Coronary artery (tissue), 2 donors: ENCODE measurements around the gene ADTRP.
A peak's percentile ranks its signal among the peaks of the same experiment; 100 is the strongest.

Source experiments
- DNase-seq: peaks from one replicate; pipeline ENCODE4 v3.0.0-alpha.2; 2017; ENCODE audit warnings: low spot score
- H3K27ac ChIP-seq, 2 donors: fragments of 200-600 bp; sonication (generic); one replicate each; pipeline ENCODE4 v1.5.1; 2016 to 2019
- H3K4me3 ChIP-seq: fragments of 200-600 bp; sonication (generic); 2 replicates; pipeline ENCODE4 v1.5.1; 2016; ENCODE audit warnings: mild to moderate bottlenecking, moderate library complexity
- TF ChIP-seq, protein P1 (sequence below): fragments of 200-600 bp; sonication (generic); IDR thresholded peaks from one replicate; pipeline ENCODE4 v1.5.1; 2019; ENCODE audit warnings: antibody characterized with exemption

The ADTRP gene

DNA sequence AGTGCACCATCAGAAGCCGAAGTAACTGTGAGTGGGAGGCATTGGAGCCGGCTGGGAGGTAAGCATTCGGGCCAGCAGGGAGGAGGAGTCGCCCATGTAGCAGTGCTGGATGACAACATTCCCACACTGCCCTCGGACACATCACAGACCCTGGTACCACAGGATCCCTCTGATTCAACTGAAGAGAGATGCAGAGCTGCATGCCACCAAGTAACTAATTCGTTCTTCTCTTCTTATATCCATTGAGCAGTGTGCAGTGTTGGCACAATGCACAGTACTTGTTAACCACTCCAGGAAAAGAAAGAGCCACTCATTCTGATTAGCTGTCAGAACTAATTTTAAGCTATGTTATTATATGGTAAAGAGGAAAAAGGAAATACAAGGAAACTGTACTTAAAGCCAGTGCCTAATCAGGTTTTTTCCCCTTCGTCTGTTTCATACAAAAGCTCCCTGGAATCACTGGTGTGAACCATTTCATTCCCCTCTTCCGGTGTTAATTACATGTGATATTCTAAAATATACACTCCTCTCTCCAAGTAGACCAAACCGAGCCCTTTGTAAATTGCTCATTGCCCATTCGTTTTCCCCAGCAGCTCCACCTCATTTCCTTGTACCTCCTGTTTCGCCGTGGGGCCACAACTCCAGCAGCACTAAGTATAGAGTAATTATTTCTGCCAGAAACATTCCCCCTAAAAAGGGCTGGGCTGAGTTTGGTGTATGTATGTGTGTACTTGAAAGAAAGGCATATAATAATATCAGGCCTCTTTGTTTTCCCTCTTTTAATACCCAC, 32.4 kb upstream of the ADTRP start:
- no peak overlapping the region for H3K4me3 ChIP-seq
- no peak for DNase-seq
- H3K27ac ChIP-seq = peak overlapping the region; percentile 1 to 88
- TF ChIP-seq, protein P1, sequence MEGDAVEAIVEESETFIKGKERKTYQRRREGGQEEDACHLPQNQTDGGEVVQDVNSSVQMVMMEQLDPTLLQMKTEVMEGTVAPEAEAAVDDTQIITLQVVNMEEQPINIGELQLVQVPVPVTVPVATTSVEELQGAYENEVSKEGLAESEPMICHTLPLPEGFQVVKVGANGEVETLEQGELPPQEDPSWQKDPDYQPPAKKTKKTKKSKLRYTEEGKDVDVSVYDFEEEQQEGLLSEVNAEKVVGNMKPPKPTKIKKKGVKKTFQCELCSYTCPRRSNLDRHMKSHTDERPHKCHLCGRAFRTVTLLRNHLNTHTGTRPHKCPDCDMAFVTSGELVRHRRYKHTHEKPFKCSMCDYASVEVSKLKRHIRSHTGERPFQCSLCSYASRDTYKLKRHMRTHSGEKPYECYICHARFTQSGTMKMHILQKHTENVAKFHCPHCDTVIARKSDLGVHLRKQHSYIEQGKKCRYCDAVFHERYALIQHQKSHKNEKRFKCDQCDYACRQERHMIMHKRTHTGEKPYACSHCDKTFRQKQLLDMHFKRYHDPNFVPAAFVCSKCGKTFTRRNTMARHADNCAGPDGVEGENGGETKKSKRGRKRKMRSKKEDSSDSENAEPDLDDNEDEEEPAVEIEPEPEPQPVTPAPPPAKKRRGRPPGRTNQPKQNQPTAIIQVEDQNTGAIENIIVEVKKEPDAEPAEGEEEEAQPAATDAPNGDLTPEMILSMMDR = no peak

DNA sequence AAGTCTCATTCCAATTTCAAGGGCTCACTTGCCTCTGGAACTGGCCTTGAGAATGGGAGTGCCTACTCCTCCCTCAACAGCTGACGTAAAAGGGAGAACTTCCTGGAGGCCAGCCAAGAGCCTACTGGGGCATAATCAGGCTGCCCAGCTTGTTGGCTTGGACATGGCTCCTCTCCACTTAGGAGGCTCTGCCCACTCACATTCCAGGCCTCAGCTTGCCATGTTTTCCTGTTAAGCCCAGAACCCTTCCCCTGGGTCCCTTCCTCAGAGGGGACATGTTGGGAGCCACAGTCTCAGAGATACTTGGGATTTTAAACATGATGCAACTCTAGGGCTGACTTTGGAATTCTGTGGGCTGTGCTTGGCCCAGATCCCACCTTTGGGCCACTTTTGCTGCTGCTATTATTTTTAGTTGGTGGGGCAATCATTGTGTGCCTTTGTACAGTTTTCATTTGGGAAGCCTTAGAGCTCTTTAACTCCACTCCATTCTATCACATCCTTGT, 31.5 kb upstream of the ADTRP start:
- DNase-seq = peak; percentile 93
- TF ChIP-seq, protein P1 = no peak
- peak overlapping the region; percentile 37 for H3K4me3 ChIP-seq
- H3K27ac ChIP-seq = peak overlapping the region; percentile 51 to 88

DNA sequence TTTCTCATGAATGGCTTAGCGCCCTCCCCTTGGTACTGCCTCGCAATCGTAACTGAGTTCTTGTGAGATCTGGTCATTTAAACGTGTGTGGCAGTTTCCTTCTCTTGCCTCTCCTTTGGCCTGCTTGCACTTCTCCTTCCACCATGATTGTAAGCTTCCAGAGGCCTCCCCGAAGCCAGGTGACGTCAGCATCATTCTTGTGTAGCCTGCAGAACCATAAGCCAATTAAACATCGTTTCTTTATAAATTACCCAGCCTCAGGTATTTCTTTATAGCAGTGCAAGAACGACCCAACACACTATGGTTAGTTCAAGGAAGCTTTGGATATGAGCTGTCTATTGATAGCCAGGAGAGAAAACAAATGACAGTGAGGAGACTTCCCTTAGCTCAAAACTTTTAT, 29.5 kb upstream of the ADTRP start:
- no peak for DNase-seq
- no peak overlapping the region for H3K27ac ChIP-seq
- TF ChIP-seq, protein P1 = no peak
- H3K4me3 ChIP-seq = no peak overlapping the region

DNA sequence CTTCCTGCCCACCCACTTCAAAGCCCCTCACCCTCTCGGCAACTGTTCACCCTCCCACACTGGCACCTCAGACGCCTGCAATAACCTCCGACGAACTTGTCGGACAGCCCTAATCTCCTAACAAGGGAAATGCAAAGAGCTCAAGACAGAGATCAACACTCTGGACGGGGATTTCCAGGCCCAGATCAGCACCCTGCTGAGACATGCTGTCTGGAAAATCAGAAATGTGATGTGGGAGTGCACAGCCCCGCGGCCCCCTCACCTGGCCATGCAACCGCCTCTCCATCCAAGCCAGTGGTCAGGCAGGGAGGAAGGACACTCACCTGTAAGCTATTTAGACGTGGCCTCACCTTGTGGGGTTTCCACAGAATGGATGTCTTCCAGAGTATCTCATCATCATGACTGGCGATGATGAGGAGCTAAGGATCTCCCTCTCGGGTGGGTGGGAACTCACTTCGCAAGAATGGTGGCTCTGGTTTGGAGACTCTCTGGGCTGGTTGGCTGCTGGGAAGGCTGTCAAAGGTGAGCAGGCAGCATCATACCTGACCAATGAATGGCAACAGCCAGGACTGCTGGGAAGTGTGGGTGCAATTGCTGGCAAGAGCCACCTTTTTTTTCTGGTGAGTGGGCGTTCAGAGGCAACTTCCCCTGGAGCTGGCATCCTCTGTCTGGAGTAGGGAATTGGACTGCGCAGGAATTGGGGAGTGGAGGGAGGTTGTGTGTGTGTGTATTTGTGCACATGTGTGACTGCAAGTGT, 28.1 kb upstream of the ADTRP start:
- DNase-seq = no peak
- H3K4me3 ChIP-seq = no peak overlapping the region
- H3K27ac ChIP-seq = no peak overlapping the region
- TF ChIP-seq, protein P1 = no peak

DNA sequence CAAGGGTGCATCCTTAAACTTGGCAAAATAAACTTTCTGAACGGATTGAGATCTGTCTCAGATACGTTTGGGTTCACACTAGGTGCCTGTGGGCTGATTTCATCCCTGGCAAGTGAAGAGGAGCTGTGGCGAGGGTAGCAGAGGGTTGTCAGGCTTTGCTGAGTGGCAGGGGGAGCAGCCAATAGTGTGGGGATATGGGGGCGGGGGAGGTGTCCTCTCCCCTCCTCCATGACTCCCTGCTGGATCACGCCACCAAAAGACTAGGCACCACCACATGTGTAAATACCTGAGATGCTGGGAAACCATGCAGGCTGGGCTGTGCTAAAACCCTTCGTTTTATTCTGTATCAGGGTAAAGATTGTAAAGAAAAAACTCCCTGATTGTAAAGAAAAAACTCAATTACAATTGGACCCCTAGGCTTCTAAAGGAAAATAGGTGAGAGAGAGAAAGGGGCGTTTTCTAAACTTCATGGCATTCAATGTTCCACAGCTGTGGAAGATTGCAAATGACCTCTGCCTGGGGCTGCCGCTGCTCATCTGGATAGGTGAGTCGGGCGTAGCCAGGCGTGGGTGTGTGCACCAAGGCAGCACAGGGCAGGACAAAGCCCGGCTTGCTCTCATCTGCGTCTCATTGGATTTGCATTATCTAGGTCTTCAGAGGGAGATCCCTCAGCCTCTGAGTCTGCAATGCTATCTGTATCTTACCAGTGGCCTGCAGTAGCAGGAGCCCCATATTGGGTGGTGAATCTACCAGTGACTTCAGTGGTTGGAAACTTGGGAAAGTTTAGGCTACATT, 26.9 kb upstream of the ADTRP start:
- TF ChIP-seq, protein P1 = no peak

DNA sequence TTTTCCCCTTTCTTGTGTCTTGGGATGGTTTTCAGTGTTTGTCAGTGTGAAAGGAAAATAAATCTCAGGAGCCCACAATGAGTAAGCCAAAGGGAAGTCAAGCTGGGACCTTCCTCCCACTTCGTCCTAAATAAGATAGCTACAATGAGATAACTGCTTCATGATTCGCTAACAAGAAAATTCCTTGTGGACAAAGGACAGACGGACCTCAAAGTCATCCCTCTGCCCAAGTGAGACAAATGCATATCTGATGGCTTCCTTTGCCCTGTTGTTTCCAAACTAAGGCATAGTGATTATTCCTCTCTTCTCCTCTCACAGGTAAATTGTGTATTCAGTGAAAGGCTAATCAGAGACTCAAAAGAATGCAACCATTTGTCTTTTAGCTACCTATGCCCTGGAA, 26.1 kb upstream of the ADTRP start:
- TF ChIP-seq, protein P1 = no peak
- no peak for DNase-seq
- H3K4me3 ChIP-seq = no peak overlapping the region
- no peak overlapping the region for H3K27ac ChIP-seq

More for the DNA sequence above, 26.9 kb upstream of the ADTRP start:
- Histone ChIP-seq H3K4me3 (no peak overlapping the region), H3K27ac (no peak overlapping the region)
- DNase-seq = no peak
